Measurements from ENCODE around the gene ZBTB4. TPM values are rescaled to one million over a fixed set of nuclear protein-coding genes. Genes with fewer than 3 reads are reported as not detected.

Gene ZBTB4
- total RNA-seq, 1 experiment from 2014 or later = 14.4 TPM

DNA sequence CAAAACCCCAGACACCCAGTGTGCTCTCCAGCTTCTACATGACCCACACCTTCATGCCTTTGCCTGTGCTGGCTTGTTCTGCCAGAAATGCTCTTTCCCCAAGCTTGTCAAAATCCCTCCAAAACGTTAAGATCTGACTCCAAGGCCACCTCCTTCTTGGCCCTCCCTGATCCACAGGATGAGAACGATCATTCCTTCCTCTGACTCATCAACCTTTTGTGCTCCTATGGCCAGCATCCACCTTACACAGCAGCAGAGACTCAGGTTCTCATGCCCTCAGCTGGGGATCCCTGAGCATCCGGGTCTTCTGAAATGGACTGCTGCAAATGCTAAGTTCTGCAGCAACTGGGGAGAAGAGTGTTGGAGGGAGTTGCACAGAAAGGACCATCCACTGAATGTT lies 2.9 kb downstream of the ZBTB4 start:
- H2AK5ac ChIP-seq (ENCODE audit: insufficient read length, low read length) = no peak overlapping the region
- Mint-ChIP-seq H3K27ac (peak overlapping the region in 2 of 3 experiments; percentile 20 to 90; a peak in 3 of 7 replicates), H3K36me3 (ENCODE audit: insufficient read depth in 1 of 3, low read depth in 3 of 3) (peaks cover 0 to 4% (median 0%) of the 10 kb centered on the region in 3 experiments; a peak in 1 of 7 replicates), H3K9me3 (no peaks in the 10 kb centered on the region; a peak in 1 of 5 replicates), H3K27me3 (ENCODE audit: low read depth) (no peaks in the 10 kb centered on the region; the same call in 1 of the 2 replicates), H3K4me3 (no peak overlapping the region), H3K4me1 (peaks cover 35 to 37% of the 10 kb centered on the region in 2 experiments)
- no peak overlapping the region for H3K18ac ChIP-seq (ENCODE audit: insufficient read length, low read depth, low read length)
- TF ChIP-seq, protein P1, sequence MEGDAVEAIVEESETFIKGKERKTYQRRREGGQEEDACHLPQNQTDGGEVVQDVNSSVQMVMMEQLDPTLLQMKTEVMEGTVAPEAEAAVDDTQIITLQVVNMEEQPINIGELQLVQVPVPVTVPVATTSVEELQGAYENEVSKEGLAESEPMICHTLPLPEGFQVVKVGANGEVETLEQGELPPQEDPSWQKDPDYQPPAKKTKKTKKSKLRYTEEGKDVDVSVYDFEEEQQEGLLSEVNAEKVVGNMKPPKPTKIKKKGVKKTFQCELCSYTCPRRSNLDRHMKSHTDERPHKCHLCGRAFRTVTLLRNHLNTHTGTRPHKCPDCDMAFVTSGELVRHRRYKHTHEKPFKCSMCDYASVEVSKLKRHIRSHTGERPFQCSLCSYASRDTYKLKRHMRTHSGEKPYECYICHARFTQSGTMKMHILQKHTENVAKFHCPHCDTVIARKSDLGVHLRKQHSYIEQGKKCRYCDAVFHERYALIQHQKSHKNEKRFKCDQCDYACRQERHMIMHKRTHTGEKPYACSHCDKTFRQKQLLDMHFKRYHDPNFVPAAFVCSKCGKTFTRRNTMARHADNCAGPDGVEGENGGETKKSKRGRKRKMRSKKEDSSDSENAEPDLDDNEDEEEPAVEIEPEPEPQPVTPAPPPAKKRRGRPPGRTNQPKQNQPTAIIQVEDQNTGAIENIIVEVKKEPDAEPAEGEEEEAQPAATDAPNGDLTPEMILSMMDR (conservative IDR thresholded peaks at IDR 0.05) = no peak
- H3K23me2 ChIP-seq (ENCODE audit: insufficient read length, low read depth, low read length, poor library complexity, severe bottlenecking) = peaks cover 4% of the 10 kb centered on the region
- H3K79me1 ChIP-seq (ENCODE audit: insufficient read depth, low read depth, low read length, poor library complexity, severe bottlenecking) = peaks cover 3% of the 10 kb centered on the region
- H2BK5ac ChIP-seq (ENCODE audit: insufficient read length, low read length) = no peak overlapping the region
- no peak for DNase-seq
- H4K91ac ChIP-seq (ENCODE audit: insufficient read length, low read depth, low read length) = no peak overlapping the region
- peak overlapping the region; percentile 29 for H3K9ac ChIP-seq (ENCODE audit: extremely low read depth, insufficient read length, low read length)
- H3K4me1 ChIP-seq (ENCODE audit: insufficient read depth, low read length) = peaks cover 8% of the 10 kb centered on the region; the same call in 1 of the 2 replicates
- H3K79me2 ChIP-seq (ENCODE audit: insufficient read depth, low read length) = peaks cover 5% of the 10 kb centered on the region; the same call in 1 of the 2 replicates
- H4K20me1 ChIP-seq (ENCODE audit: control insufficient read depth, insufficient read depth, insufficient read length) = peaks cover 6% of the 10 kb centered on the region
- H2BK20ac ChIP-seq (ENCODE audit: low read depth, low read length, poor library complexity, severe bottlenecking) = no peak overlapping the region
- no peak overlapping the region for H2BK120ac ChIP-seq (ENCODE audit: low read depth, low read length, poor library complexity, severe bottlenecking)
- no peak overlapping the region for H2BK12ac ChIP-seq (ENCODE audit: insufficient read length, low read depth, low read length)
- H3K4ac ChIP-seq (ENCODE audit: low read depth, low read length) = no peak overlapping the region
- H3K27me3 ChIP-seq (ENCODE audit: insufficient read depth, low read length) = no peaks in the 10 kb centered on the region
- H3K14ac ChIP-seq (ENCODE audit: insufficient read depth, low read length) = no peak overlapping the region
- no peak overlapping the region for H4K8ac ChIP-seq (replicated peaks; ENCODE audit: insufficient read length, low read depth, low read length)
- H2AFZ ChIP-seq (ENCODE audit: low read length) = no peak overlapping the region
- H3K56ac ChIP-seq (ENCODE audit: insufficient read length, low read depth, low read length) = no peak overlapping the region
- H3K27ac ChIP-seq (ENCODE audit: insufficient read length, low read depth, low read length) = no peak overlapping the region
- no peak overlapping the region for H3K23ac ChIP-seq (ENCODE audit: insufficient read length, low read depth, low read length)
- no peak overlapping the region for H3K4me2 ChIP-seq (ENCODE audit: insufficient read depth, insufficient read length, low read length)
- H4K5ac ChIP-seq (ENCODE audit: insufficient read length, low read depth, low read length) = no peak overlapping the region
- no peak overlapping the region for H2BK15ac ChIP-seq (ENCODE audit: low read depth, low read length)
- no CpG with 5 or more reads among the region's 3 CpGs for WGBS (ENCODE audit: extremely low coverage, insufficient read length, low lambda C conversion rate)
- H3T11ph ChIP-seq (ENCODE audit: low read length) = no peak overlapping the region
- no peaks in the 10 kb centered on the region for H3K9me3 ChIP-seq (ENCODE audit: control insufficient read depth, low read depth, low read length)
